Testis (tissue), 3 donors: ENCODE data around the gene CLN5. TPM values are rescaled to one million over a fixed set of nuclear protein-coding genes. Genes with fewer than 3 reads are reported as not detected.
A peak's percentile ranks its signal among the peaks of the same experiment; 100 is the strongest.

ENCODE experiments used
- DNase-seq: peaks from one replicate; pipeline ENCODE4 v3.0.0-alpha.2; 2019
- H3K27ac ChIP-seq, 2 donors: fragments of 200-600 bp; sonication (generic); one replicate each; pipeline ENCODE4 v1.5.1; 2019
- H3K27me3 ChIP-seq: fragments of 200-600 bp; sonication (generic); one replicate; pipeline ENCODE4 v1.5.1; 2019
- H3K36me3 ChIP-seq: fragments of 200-600 bp; sonication (generic); one replicate; pipeline ENCODE4 v1.5.1; 2017; ENCODE audit warnings: low read depth; ENCODE audit errors: missing control alignments
- H3K4me1 ChIP-seq: fragments of 200-600 bp; sonication (generic); one replicate; pipeline ENCODE4 v1.5.1; 2019
- H3K4me3 ChIP-seq, 2 donors: fragments of 200-600 bp; sonication (generic); one replicate each; pipeline ENCODE4 v1.5.1; 2017 to 2019
- H3K9me3 ChIP-seq: fragments of 200-600 bp; sonication (generic); one replicate; pipeline ENCODE4 v1.5.1; 2017
- CTCF ChIP-seq, 3 experiments: fragments of 450-650 bp in 2 of 3; fragments of 200-600 bp in 1 of 3; sonication (generic) in 1 of 3; IDR thresholded peaks; one replicate each; pipeline ENCODE4 v1.5.1; 2016 to 2019; ENCODE audit warnings: antibody characterized with exemption in 3 of 3, mild to moderate bottlenecking in 2 of 3, moderate library complexity in 1 of 3
- POLR2A ChIP-seq: fragments of 450-650 bp; IDR thresholded peaks from one replicate; pipeline ENCODE4 v1.6.1; 2017; ENCODE audit warnings: antibody characterized with exemption, mild to moderate bottlenecking, moderate library complexity
- WGBS, 2 donors: methylation state at CpG; one replicate each; pipeline ENCODE4 v1.1.5; 2018; 5-methylcytosine and 5-hydroxymethylcytosine counted together
- intact Hi-C: fragments of 100-400 bp; cut with DNase I; formaldehyde crosslinking; loops from one replicate; pipeline ENCODE4 v1.15.1; 2023; ENCODE audit warnings: low total_unique reads
- polyA plus RNA-seq: library from polyadenylated mRNA; stranded (reverse); fragments of 350-450 nt; fragmentation: Illumina TruSeq; extraction: RNeasy Lipid Tissue Mini Kit (QIAGEN cat#74804); gene quantifications from one replicate; pipeline ENCODE4 v1.2.3, GENCODE V29; 2014; ENCODE audit warnings: low read depth, low replicate concordance; ENCODE audit not compliant: insufficient read depth
- total RNA-seq, 2 donors: library from RNA; depleted of rRNA; stranded (reverse); fragments of >200 nt; gene quantifications; one replicate each; pipeline ENCODE4 v1.2.3, GENCODE V29; 2016

The CLN5 gene
- total and polyA plus RNA-seq, 3 donors from 2014 or later: 28.1 to 39.2 (median 30.5) TPM

- H3K4me3 ChIP-seq: peak overlapping the region; percentile 95
- peaks cover 14% of the 10 kb centered on the region for H3K4me1 ChIP-seq
- 23 to 27% methylated on average over 3 of the region's 3 CpGs for WGBS, 2 donors
- intact Hi-C loops: no loop called here
- H3K27ac ChIP-seq: peak overlapping the region; percentile 95 to 98
- no peaks in the 10 kb centered on the region for H3K9me3 ChIP-seq
- no peak for TF ChIP-seq CTCF (IDR thresholded peaks at IDR 0.05)
- TF ChIP-seq POLR2A: no peak
- no peaks in the 10 kb centered on the region for H3K27me3 ChIP-seq
- no peak for DNase-seq
- H3K36me3 ChIP-seq: no peaks in the 10 kb centered on the region
Observed at GRCh38 chr13:76993021-76993420, 1.1 kb downstream of the CLN5 start.

GRCh38 chr13:76993473-76993872 lies 1.6 kb downstream of the CLN5 start:
- TF ChIP-seq CTCF (IDR thresholded peaks at IDR 0.05) (no peak), POLR2A (no peak)
- Histone ChIP-seq H3K36me3 (no peaks in the 10 kb centered on the region), H3K27ac (peak overlapping the region in 1 of 2 donors; percentile 98), H3K9me3 (no peaks in the 10 kb centered on the region), H3K4me1 (peaks cover 14% of the 10 kb centered on the region), H3K27me3 (no peaks in the 10 kb centered on the region), H3K4me3 (no peak overlapping the region)
- DNase-seq: no peak
- 74 to 83% methylated on average over 5 of the region's 5 CpGs for WGBS, 2 donors
- intact Hi-C loops: no loop called here

GRCh38 chr13:76994281-76994680 lies 2.4 kb downstream of the CLN5 start:
- Histone ChIP-seq H3K4me3 (no peak overlapping the region), H3K27ac (no peak overlapping the region), H3K4me1 (peaks cover 14% of the 10 kb centered on the region), H3K27me3 (no peaks in the 10 kb centered on the region), H3K36me3 (no peaks in the 10 kb centered on the region), H3K9me3 (no peaks in the 10 kb centered on the region)
- TF ChIP-seq POLR2A (no peak), CTCF (IDR thresholded peaks at IDR 0.05) (no peak)
- intact Hi-C loops: no loop called here
- 94% methylated on average over 3 of the region's 3 CpGs for WGBS, 2 donors
- DNase-seq: no peak

- intact Hi-C loops: no loop called here
- WGBS, 2 donors: 38 to 61% methylated on average over 1 of the region's 1 CpG
- no peaks in the 10 kb centered on the region for H3K27me3 ChIP-seq
- no peak overlapping the region for H3K4me3 ChIP-seq
- peaks cover 14% of the 10 kb centered on the region for H3K4me1 ChIP-seq
- TF ChIP-seq CTCF (IDR thresholded peaks at IDR 0.05) (no peak), POLR2A (no peak)
- DNase-seq: no peak
- H3K9me3 ChIP-seq: no peaks in the 10 kb centered on the region
- no peak overlapping the region for H3K27ac ChIP-seq
- H3K36me3 ChIP-seq: no peaks in the 10 kb centered on the region
Observed at GRCh38 chr13:77000475-77000874, 8.6 kb downstream of the CLN5 start.

GRCh38 chr13:77001540-77001939 lies 9.7 kb downstream of the CLN5 start:
- Histone ChIP-seq H3K4me3 (no peak overlapping the region), H3K4me1 (peaks cover 14% of the 10 kb centered on the region), H3K27me3 (no peaks in the 10 kb centered on the region), H3K9me3 (no peaks in the 10 kb centered on the region), H3K27ac (peak overlapping the region in 1 of 2 donors; percentile 46), H3K36me3 (no peaks in the 10 kb centered on the region)
- DNase-seq: no peak
- TF ChIP-seq POLR2A: no peak
- no peak for TF ChIP-seq CTCF (IDR thresholded peaks at IDR 0.05)
- 51 to 56% methylated on average over 4 of the region's 4 CpGs for WGBS, 2 donors
- intact Hi-C loops: no loop called here
